H9 (cell line): ENCODE measurements around the gene SLC16A6. TPM values are rescaled to one million over a fixed set of nuclear protein-coding genes. Genes with fewer than 3 reads are reported as not detected.

Experiments
- DNase-seq: peaks from one replicate; pipeline ENCODE4 v3.0.0-alpha.2; 2017
- H2AFZ ChIP-seq: one replicate; pipeline ENCODE4 v1.6.1; 2013; ENCODE audit warnings: mild to moderate bottlenecking, low read length, control low read depth, moderate library complexity
- H2AK5ac ChIP-seq: 2 replicates; pipeline ENCODE4 v1.6.1; 2013; ENCODE audit warnings: low read length, control low read depth, mixed read lengths; ENCODE audit not compliant: insufficient read length
- H2BK120ac ChIP-seq: one replicate; pipeline ENCODE4 v1.6.1; 2013; ENCODE audit warnings: low read depth, mild to moderate bottlenecking, low read length, control low read depth, inconsistent platforms; ENCODE audit not compliant: poor library complexity, severe bottlenecking
- H2BK12ac ChIP-seq: 2 replicates; pipeline ENCODE4 v1.6.1; 2013; ENCODE audit warnings: low read length, control low read depth, mixed read lengths, low read depth; ENCODE audit not compliant: insufficient read length
- H2BK15ac ChIP-seq: 2 replicates; pipeline ENCODE4 v1.6.1; 2013; ENCODE audit warnings: low read depth, low read length, control low read depth
- H2BK20ac ChIP-seq: one replicate; pipeline ENCODE4 v1.6.1; 2013; ENCODE audit warnings: low read depth, mild to moderate bottlenecking, low read length, control low read depth, inconsistent platforms; ENCODE audit not compliant: poor library complexity, severe bottlenecking
- H2BK5ac ChIP-seq: 2 replicates; pipeline ENCODE4 v1.6.1; 2013; ENCODE audit warnings: low read length, control low read depth, mixed read lengths; ENCODE audit not compliant: insufficient read length
- H3K14ac ChIP-seq: 2 replicates; pipeline ENCODE4 v1.6.1; 2013; ENCODE audit warnings: low read length, control low read depth; ENCODE audit not compliant: insufficient read depth
- H3K18ac ChIP-seq: 2 replicates; pipeline ENCODE4 v1.6.1; 2013; ENCODE audit warnings: low read depth, mild to moderate bottlenecking, mixed read lengths, low read length, control low read depth; ENCODE audit not compliant: insufficient read length
- H3K23ac ChIP-seq: 2 replicates; pipeline ENCODE4 v1.6.1; 2013; ENCODE audit warnings: low read length, control low read depth, mixed read lengths, low read depth; ENCODE audit not compliant: insufficient read length
- H3K23me2 ChIP-seq: 2 replicates; pipeline ENCODE4 v1.6.1; 2013; ENCODE audit warnings: low read depth, mild to moderate bottlenecking, mixed read lengths, low read length, control low read depth; ENCODE audit not compliant: insufficient read length, poor library complexity, severe bottlenecking
- H3K27ac ChIP-seq: 2 replicates; pipeline ENCODE4 v1.5.1; 2013; ENCODE audit warnings: low read length, control low read depth, mixed read lengths, low read depth; ENCODE audit not compliant: insufficient read length
- H3K27me3 ChIP-seq: 2 replicates; pipeline ENCODE4 v1.6.1; 2013; ENCODE audit warnings: low read length, control low read depth, inconsistent platforms; ENCODE audit not compliant: insufficient read depth
- H3K4ac ChIP-seq: 2 replicates; pipeline ENCODE4 v1.6.1; 2013; ENCODE audit warnings: low read depth, mild to moderate bottlenecking, control low read depth, inconsistent platforms, low read length, moderate library complexity
- H3K4me1 ChIP-seq: 2 replicates; pipeline ENCODE4 v1.6.1; 2013; ENCODE audit warnings: low read length, control low read depth, inconsistent platforms; ENCODE audit not compliant: insufficient read depth
- H3K4me2 ChIP-seq: 2 replicates; pipeline ENCODE4 v1.6.1; 2013; ENCODE audit warnings: low read length, control low read depth, mixed read lengths; ENCODE audit not compliant: insufficient read length, insufficient read depth
- H3K56ac ChIP-seq: 2 replicates; pipeline ENCODE4 v1.6.1; 2013; ENCODE audit warnings: low read depth, mild to moderate bottlenecking, mixed read lengths, low read length, control low read depth; ENCODE audit not compliant: insufficient read length
- H3K79me1 ChIP-seq: 2 replicates; pipeline ENCODE4 v1.6.1; 2013; ENCODE audit warnings: low read depth, mild to moderate bottlenecking, moderate library complexity, low read length, control low read depth, inconsistent platforms; ENCODE audit not compliant: insufficient read depth, poor library complexity, severe bottlenecking
- H3K79me2 ChIP-seq: 2 replicates; pipeline ENCODE4 v1.6.1; 2013; ENCODE audit warnings: low read length, control low read depth, inconsistent platforms; ENCODE audit not compliant: insufficient read depth
- H3K9ac ChIP-seq: 2 replicates; pipeline ENCODE4 v1.6.1; 2013; ENCODE audit warnings: low read length, control low read depth, mixed read lengths; ENCODE audit not compliant: insufficient read length; ENCODE audit errors: extremely low read depth
- H3K9me3 ChIP-seq: one replicate; pipeline ENCODE4 v1.6.1; 2013; ENCODE audit warnings: low read depth, low read length, inconsistent platforms; ENCODE audit not compliant: control insufficient read depth
- H3T11ph ChIP-seq: one replicate; pipeline ENCODE4 v1.6.1; 2013; ENCODE audit warnings: mild to moderate bottlenecking, low read length, control low read depth, inconsistent platforms
- H4K20me1 ChIP-seq: one replicate; pipeline ENCODE4 v1.6.1; 2013; ENCODE audit not compliant: control insufficient read depth, insufficient read length, insufficient read depth
- H4K5ac ChIP-seq: 2 replicates; pipeline ENCODE4 v1.6.1; 2013; ENCODE audit warnings: low read depth, mild to moderate bottlenecking, mixed read lengths, low read length, control low read depth; ENCODE audit not compliant: insufficient read length
- H4K8ac ChIP-seq: replicated peaks from 2 replicates; pipeline ENCODE4 v1.6.1; 2013; ENCODE audit warnings: low read length, control low read depth, mixed read lengths, low read depth; ENCODE audit not compliant: insufficient read length
- H4K91ac ChIP-seq: 2 replicates; pipeline ENCODE4 v1.6.1; 2013; ENCODE audit warnings: low read depth, mild to moderate bottlenecking, moderate library complexity, mixed read lengths, low read length, control low read depth; ENCODE audit not compliant: insufficient read length
- H3K27ac Mint-ChIP-seq, 3 experiments: 2 replicates in 2 of 3; 3 replicates in 1 of 3; pipeline ENCODE4 v1.8.0; 2020 to 2021; ENCODE audit warnings: mixed read lengths in 3 of 3, mild to moderate bottlenecking in 1 of 3, moderate library complexity in 1 of 3
- H3K27me3 Mint-ChIP-seq: 2 replicates; pipeline ENCODE4 v1.8.0; 2021; ENCODE audit warnings: low read depth, mild to moderate bottlenecking, moderate library complexity, mixed read lengths
- H3K36me3 Mint-ChIP-seq, 3 experiments: 2 replicates in 2 of 3; 3 replicates in 1 of 3; pipeline ENCODE4 v1.8.0; 2020 to 2021; ENCODE audit warnings: low read depth in 3 of 3, mixed read lengths in 3 of 3; ENCODE audit not compliant: insufficient read depth in 1 of 3
- H3K4me1 Mint-ChIP-seq, 2 experiments: 2 replicates each; pipeline ENCODE4 v1.8.0; 2020; ENCODE audit warnings: mixed read lengths in 2 of 2
- H3K4me3 Mint-ChIP-seq, 2 experiments: 2 replicates in 1 of 2; 3 replicates in 1 of 2; pipeline ENCODE4 v1.8.0; 2020 to 2021; ENCODE audit warnings: mild to moderate bottlenecking in 2 of 2, mixed read lengths in 2 of 2, moderate library complexity in 1 of 2
- H3K9me3 Mint-ChIP-seq, 2 experiments: 2 replicates in 1 of 2; 3 replicates in 1 of 2; pipeline ENCODE4 v1.8.0; 2020; ENCODE audit warnings: mild to moderate bottlenecking in 2 of 2, mixed read lengths in 2 of 2, moderate library complexity in 1 of 2
- CTCF ChIP-seq: fragments of 200-600 bp; sonication (generic); conservative IDR thresholded peaks from 3 replicates; pipeline ENCODE4 v1.8.0; 2021; ENCODE audit warnings: antibody characterized with exemption, mild to moderate bottlenecking
- WGBS: extraction: QIAGEN DNeasy Blood & Tissue Kit; methylation state at CpG from one replicate; pipeline ENCODE4 v1.1.7; 2013; ENCODE audit warnings: missing lambda C conversion rate, low lambda C conversion rate, mixed read lengths; ENCODE audit not compliant: insufficient read length; ENCODE audit errors: extremely low coverage; 5-methylcytosine and 5-hydroxymethylcytosine counted together
- total RNA-seq: library from RNA; stranded (reverse); gene quantifications from 2 replicates; pipeline ENCODE4 v1.2.1, GENCODE V29; 2021

SLC16A6 gene
- total RNA-seq, 1 experiment from 2014 or later = 0.33 TPM

- Histone ChIP-seq H2BK15ac (no peak overlapping the region), H3K27ac (no peak overlapping the region), H2BK12ac (no peak overlapping the region), H2AK5ac (no peak overlapping the region), H3K4me2 (no peak overlapping the region), H2BK120ac (no peak overlapping the region), H3K14ac (no peak overlapping the region), H3K79me2 (no peaks in the 10 kb centered on the region), H4K91ac (no peak overlapping the region), H2AFZ (no peak overlapping the region), H3T11ph (no peak overlapping the region), H2BK5ac (no peak overlapping the region), H4K8ac (no peak overlapping the region), H2BK20ac (no peak overlapping the region), H3K9ac (no peak overlapping the region), H3K4ac (no peak overlapping the region), H3K4me1 (peaks cover 2% of the 10 kb centered on the region), H3K23me2 (peaks cover 19% of the 10 kb centered on the region), H3K79me1 (no peaks in the 10 kb centered on the region), H4K5ac (no peak overlapping the region), H4K20me1 (no peaks in the 10 kb centered on the region), H3K23ac (no peak overlapping the region), H3K56ac (no peak overlapping the region), H3K27me3 (peaks cover 21% of the 10 kb centered on the region; the same call in 1 of the 2 replicates), H3K9me3 (no peaks in the 10 kb centered on the region), H3K18ac (no peak overlapping the region)
- peaks cover 0 to 1% (median 0%) of the 10 kb centered on the region in 3 experiments; a peak in 1 of 7 replicates for H3K36me3 Mint-ChIP-seq
- H3K27me3 Mint-ChIP-seq = peaks cover 66% of the 10 kb centered on the region
- TF ChIP-seq CTCF = no peak
- no peak for DNase-seq
- H3K27ac Mint-ChIP-seq = no peak overlapping the region
- H3K9me3 Mint-ChIP-seq = no peaks in the 10 kb centered on the region
- WGBS = no CpG with 5 or more reads among the region's 7 CpGs
- peaks cover 43 to 47% of the 10 kb centered on the region in 2 experiments for H3K4me1 Mint-ChIP-seq
- H3K4me3 Mint-ChIP-seq = peak overlapping the region in 1 of 2 experiments; percentile 90; a peak in 1 of 5 replicates
These were observed 1.5 kb downstream of the SLC16A6 start for GRCh38 chr17:68289473-68289872.
